ELR (cell line): Measurements from ENCODE around the gene HTRA2.

Experiments used
- DNase-seq: peaks from one replicate; pipeline ENCODE4 v3.0.0-alpha.2; 2015; ENCODE audit warnings: low read depth

The HTRA2 gene

GRCh38 chr2:74515981-74516633 lies 13.6 kb upstream of the HTRA2 start:
- DNase-seq: no peak

- DNase-seq: no peak
Observed at GRCh38 chr2:74516650-74517049, 13.1 kb upstream of the HTRA2 start.

GRCh38 chr2:74522516-74522915 lies 7.2 kb upstream of the HTRA2 start:
- DNase-seq: no peak

GRCh38 chr2:74524005-74524404 lies 5.7 kb upstream of the HTRA2 start:
- no peak for DNase-seq

- no peak for DNase-seq
Observed at GRCh38 chr2:74524955-74525716, 4.6 kb upstream of the HTRA2 start.

- DNase-seq: peak; percentile 64
Observed at GRCh38 chr2:74525717-74526648, 3.8 kb upstream of the HTRA2 start, which contains the start of gene DQX1. DQX1 (minus strand) TSS chr2:74526231; CDS start chr2:74525729, 502 bp downstream.

GRCh38 chr2:74526649-74527230 lies 3.0 kb upstream of the HTRA2 start:
- DNase-seq: no peak

- DNase-seq: no peak
Observed at GRCh38 chr2:74527741-74528140, 2.0 kb upstream of the HTRA2 start.

GRCh38 chr2:74528600-74529356 lies 955 bp upstream of the HTRA2 start:
- DNase-seq: peak; percentile 69

- DNase-seq: peak; percentile 66
Observed at GRCh38 chr2:74530239-74531187, 780 bp downstream of the HTRA2 start.

GRCh38 chr2:74531666-74532065 lies 1.9 kb downstream of the HTRA2 start:
- no peak for DNase-seq

- DNase-seq: peak; percentile 69
Observed at GRCh38 chr2:74532222-74532621, 2.5 kb downstream of the HTRA2 start.

GRCh38 chr2:74533464-74533863 lies 3.7 kb downstream of the HTRA2 start:
- DNase-seq: no peak

GRCh38 chr2:74534411-74534810 lies 4.7 kb downstream of the HTRA2 start:
- no peak for DNase-seq

GRCh38 chr2:74535440-74535965 lies 5.8 kb downstream of the HTRA2 start:
- no peak for DNase-seq

GRCh38 chr2:74536166-74536950 lies 6.6 kb downstream of the HTRA2 start:
- DNase-seq: no peak

- no peak for DNase-seq
Observed at GRCh38 chr2:74537140-74537539, 7.4 kb downstream of the HTRA2 start.

- DNase-seq: no peak
Observed at GRCh38 chr2:74538881-74539339, 9.2 kb downstream of the HTRA2 start.

- no peak for DNase-seq
Observed at GRCh38 chr2:74540291-74540690, 10.6 kb downstream of the HTRA2 start.
